C4-2B (cell line): Measurements from ENCODE around the gene ADARB2.

Source experiments
- ZFX ChIP-seq: fragments of 450-650 bp; IDR thresholded peaks from 2 replicates; pipeline ENCODE4 v1.6.1; 2017
- TF ChIP-seq, protein P1 (sequence below): fragments of 450-650 bp; conservative IDR thresholded peaks from 2 replicates; pipeline ENCODE4 v1.5.1; 2017; ENCODE audit warnings: mild to moderate bottlenecking

DNA sequence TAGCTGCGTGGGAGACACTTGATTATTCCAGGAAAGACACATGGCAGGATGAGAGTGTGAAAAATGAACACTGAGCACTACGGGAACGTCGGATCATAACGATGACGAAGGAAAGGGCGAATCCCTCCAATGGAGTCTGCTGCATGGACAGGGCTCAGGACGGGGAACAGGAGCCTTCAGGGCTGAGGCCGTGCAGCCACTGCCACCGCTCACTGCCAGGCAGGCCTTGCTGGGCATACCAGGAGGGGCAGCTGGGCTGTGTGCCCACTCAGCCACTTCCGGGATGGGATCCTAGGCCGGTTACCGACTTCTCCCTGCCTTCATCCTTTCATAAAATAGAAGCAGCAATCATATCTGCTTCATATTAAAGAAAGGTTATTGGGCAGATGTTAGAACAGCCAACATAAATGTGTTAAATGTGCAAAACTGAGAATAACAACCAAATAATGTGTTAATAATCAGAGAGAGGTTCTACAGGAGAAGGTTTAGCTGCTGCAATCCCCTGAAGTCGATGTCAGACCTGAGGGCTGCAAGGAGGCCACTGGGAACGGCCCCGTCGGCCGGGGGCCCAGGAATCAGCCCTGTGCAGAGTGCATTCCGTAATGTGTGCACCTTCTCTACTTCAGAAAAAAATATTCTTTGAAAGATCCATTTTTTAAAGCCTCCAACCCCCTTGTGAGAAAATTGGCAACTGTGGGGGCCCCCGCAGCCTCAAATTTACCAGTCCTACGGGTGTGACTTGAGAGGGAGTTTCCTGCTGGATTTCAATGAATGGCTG lies 63.6 kb downstream of the ADARB2 start:
- TF ChIP-seq, protein P1, sequence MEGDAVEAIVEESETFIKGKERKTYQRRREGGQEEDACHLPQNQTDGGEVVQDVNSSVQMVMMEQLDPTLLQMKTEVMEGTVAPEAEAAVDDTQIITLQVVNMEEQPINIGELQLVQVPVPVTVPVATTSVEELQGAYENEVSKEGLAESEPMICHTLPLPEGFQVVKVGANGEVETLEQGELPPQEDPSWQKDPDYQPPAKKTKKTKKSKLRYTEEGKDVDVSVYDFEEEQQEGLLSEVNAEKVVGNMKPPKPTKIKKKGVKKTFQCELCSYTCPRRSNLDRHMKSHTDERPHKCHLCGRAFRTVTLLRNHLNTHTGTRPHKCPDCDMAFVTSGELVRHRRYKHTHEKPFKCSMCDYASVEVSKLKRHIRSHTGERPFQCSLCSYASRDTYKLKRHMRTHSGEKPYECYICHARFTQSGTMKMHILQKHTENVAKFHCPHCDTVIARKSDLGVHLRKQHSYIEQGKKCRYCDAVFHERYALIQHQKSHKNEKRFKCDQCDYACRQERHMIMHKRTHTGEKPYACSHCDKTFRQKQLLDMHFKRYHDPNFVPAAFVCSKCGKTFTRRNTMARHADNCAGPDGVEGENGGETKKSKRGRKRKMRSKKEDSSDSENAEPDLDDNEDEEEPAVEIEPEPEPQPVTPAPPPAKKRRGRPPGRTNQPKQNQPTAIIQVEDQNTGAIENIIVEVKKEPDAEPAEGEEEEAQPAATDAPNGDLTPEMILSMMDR = no peak
- TF ChIP-seq ZFX = no peak
